COLO668 (cell line): ENCODE measurements around the gene S100A12.
"Not testable (repeated sequence)": the region's sequence is repeated elsewhere in the genome, so short reads cannot be mapped to it uniquely, and the experiment has no call there.

ENCODE experiments used
- DNase-seq: peaks from one replicate; lab custom pipeline; 2025; ENCODE audit not compliant: unreplicated experiment; lab: John Stamatoyannopoulos, UW

S100A12 gene

DNA sequence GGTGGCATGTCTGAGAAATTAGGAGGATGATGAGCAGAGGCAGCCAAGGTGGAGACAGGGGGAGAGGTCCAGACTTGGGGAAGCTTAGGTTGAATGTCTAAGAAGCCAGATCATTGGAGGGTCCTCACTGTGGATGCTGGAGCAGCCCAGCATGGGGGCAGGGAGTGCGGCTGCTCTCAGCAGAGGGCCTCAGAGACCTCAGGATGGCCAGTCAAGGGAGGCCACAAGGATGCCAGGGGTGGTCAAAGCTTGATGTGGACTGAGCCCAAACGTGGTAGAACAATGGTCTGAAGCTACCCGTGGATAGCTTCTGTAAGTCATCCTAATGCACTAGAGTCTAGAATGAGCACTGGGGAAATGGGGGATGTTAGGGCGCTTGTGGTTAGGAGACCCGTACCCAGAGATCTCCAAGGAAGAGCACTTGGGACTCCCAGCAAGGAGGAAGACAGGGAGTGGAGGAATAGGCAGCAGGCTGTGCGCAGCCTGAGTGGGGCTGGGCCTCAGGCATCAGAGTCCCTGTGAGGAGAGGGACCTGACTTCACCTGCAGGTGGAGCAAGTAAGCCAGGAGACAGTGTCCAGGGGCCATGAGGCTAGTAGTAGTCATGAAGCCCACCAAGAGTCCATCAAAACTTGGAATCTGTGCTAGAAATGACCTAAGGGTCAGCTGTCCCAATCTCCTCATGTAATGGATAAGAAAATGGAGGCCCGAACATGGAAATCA, 22.0 kb downstream of the S100A12 start:
- DNase-seq: peak; percentile 24

DNA sequence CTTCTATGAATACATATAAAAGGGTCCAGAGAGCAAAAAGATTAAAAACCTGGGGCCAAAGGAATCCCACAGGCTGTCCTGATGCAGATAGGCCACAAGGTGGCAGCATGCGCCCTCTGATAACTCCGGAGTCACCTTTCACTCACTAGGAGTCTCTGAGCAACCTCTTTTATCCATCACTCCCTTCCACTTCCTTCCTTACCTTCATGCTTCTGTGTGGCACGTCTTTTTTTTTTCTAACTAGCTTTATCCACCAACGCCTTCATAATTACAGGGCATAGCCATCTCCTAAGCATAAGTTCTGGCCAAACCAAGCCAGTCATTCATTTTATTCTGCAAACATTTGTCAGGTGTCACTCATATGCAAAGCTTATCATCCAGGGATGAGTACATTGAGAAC, 22.9 kb downstream of the S100A12 start:
- peak; percentile 67 for DNase-seq

DNA sequence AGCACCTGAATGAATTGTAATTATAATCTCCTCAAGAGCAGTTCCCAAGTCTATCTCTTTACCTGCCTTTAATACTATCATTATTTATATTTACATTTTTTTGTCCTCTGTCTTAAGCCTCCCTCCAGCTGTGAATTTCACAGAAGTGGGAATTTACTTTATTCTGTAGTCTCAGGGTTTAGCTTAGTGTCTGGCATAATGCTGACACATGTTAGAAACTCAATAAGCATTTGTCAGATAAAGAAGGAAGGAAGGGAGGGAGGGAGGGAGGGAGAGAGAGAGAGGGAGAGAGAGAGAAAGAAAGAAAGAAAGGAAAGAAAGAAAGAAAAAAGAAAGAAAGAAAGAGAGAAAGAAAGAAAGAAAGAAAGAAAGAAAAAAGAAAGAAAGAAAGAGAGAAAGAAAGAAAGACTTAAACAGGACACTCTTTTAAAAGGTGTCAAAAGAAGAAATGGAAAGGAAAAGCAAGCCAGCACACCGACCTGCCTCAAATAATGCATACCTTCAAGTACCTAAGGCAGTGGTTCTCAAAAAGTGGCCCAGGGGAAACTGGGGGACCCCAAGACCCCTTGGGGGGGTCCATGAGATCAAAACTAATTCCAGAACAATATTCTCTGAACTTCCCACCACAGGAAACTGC, 25.0 kb downstream of the S100A12 start:
- no peak for DNase-seq

DNA sequence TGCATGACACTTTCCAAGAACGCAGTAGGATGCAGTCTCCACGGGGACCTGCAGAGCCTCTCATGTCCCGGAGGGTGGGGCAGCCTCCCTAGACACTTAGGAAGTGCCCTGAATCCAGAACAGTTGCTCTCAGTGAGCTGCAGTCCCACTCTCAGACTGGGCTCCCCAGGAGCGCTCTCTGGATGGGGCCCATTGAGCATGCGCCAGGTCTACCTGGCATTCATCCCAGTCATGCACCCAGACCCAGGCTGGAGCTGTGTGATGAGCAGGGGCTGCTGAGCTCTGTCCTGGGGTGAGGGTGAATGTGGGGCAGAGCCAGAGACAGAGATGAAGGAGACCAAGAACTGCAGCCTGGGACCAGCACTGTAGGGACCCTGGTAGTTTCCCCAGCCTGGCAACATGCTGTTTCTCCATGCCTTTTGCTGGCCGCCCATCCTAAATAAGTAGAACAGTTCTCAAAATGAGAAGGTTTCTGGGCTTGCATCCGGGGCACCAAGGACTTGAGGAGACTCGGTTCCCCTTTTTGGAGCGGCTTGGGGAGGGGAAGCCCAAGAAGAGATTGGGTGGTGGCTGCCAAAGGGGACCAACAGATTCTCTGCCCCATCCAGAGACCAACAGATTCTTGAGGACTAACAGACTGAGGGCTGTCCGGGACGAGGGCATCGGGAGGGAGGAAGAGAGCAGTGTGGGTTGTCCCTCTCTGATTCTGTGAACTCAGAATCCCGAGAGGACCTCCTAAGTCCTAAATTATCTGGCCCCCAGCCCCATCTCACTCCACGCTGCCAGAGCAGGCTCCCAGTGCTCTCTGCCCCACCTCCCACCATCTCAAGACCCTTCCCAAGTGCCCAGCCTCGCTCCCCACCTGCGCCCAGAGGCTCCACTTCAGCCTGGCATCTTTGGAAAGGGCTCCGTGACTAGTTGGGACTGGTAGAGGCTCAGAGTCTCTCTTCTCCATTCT, 25.8 kb downstream of the S100A12 start:
- no peak for DNase-seq

DNA sequence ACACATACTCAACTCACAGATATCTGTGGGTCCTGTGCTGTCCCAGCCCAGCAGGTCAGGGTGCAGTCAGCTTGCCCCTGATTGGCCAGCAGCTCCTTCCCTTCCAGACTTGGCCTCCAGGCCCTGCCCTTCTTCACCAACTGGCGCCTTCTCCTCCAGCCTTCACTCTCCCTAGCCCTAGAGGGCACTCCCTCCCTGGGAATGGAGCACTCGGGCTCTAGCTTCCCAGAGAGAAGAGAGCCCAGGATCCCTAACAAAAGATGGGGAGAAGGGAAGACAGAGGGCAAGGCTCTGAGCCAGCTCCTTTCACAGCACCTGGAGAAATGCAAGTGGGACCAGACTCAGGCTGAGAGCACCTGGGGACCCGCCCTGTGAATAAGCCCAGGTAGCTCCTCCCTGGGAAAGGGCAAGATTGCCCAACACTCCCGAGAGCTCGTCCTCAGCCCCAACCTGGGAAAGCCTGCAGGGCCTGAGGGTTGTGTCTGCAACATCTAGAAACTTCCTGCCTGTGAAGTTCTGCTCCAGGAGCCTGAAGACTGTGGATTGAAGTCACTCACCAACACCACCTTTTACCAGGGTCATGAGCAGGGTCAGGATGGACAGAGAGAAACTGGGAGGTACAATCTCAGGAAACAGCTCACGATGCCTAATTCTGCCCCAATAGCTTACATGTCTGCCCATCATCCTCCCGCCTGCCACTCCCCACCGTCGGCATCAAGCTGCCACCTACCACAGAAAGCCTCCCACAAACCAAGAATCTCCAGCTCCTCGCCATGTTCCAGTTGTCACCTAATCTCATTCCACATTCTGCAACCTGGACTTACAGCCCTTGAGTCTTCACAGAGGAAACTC, 26.7 kb downstream of the S100A12 start, which contains the start of gene PGLYRP4:
PGLYRP4 (minus strand) TSS at position 331 of the 852 bp plus-strand sequence. CDS start 909 bp downstream, outside the sequence.
- no peak for DNase-seq

DNA sequence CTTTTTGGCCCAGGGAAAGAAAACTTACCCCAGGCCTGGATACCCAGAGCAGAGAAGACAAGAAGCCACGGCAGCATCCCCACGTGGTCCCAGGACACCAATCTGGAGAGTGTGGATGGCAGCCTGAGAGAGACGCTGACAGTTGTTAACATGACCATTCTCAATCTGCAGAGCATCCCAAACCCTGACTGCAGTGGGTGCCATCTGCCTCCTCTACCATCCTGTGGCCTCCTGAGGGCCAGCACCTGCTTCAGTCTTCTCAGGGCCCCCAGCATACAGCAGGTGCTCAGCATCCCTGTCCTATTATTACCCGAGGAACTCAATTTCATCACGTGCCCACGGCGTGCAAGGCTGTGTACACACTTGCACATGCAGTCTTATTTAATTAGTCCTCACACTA, 27.6 kb downstream of the S100A12 start:
- peak; percentile 23 for DNase-seq

DNA sequence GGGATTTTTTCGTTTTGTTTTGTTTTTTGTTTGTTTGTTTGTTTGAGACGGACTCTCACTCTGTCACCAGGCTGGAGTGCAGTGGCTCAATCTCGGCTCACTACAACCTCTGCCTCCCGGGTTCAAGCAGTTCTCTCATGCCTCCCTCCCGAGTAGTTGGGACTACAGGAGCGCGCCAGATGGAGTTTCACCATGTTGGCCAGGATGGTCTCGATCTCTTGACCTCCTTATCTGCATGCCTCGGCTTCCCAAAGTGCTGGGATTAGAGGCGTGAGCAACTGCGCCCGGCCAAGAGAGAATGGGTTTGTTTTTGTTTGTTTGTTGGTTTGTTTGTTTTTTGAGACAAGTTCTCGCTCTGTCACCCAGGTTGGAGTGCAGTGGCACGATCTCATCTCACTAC, 28.4 kb downstream of the S100A12 start:
- DNase-seq: not testable (repeated sequence)

DNA sequence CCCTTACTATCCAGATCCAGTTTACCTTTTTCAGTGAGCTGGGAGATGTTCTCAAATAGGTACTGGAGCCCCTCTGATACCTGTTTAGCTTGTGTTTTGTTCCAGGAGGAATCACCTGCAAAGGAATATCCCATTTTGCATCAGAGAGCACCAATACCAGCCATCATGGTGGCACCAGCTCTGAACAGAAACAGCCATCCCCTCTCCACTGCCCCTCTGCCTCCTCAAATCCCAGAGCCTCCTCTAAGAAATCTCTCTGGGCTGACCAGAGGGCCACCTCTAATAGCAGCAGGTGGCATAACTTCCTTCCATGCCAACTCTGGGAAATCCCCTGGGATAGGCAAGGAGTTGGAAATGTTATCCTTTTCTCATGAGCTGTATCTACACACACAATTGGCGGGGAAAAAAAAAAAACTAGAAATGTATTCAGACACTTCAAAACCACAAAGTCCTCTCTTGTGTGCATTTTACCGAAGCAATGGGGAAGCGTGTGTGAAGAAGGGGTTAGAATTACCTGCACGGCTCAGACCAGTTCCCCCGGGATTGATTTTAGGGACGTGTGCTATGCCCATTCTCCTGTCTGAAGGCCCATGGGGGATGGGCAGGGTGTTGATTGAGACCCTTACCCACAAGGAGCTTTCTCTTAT, 29.2 kb downstream of the S100A12 start:
- DNase-seq: peak; percentile 65

DNA sequence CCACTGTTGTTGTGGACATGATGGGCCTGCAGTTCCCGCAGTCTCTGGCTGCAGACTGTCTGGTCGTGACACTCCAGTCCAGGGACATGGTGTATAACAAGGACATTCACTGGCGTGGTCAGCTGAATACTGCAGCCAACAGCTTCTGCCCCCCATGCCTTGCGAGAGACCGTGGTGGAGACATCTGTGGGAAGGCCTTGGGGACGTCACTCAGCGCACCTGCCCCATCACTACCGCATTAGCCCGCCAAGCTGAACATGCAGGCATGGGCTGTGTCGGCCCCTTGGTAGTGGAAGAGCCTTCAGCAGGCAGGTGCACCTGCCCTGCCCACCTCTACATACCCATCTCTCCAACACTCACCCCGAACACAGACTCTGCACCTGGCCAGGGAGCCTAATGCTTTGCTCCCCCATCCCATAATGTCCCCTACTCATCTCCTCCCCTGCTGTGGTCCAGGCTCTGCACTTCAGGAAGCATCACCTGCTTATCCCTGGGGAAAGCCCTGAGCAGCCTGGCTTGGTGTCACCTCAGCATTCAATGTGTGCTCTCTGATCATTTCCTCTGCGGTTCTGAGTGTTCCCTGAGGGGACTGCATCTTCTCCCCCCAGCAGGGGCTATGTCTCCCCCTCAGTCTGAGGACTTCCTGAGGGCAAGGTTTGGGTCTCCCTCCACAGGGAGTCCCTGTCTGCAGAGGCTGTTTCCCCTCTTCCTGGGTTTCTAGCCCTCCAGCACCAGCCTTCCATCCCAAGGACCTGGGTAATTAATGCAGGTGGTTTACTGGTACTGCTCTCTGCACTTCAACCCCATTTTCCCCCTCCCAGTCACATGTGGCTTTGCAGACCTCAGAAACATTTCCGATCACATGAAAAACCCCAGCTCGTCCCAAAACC, 30.0 kb downstream of the S100A12 start:
- DNase-seq: peak; percentile 84

DNA sequence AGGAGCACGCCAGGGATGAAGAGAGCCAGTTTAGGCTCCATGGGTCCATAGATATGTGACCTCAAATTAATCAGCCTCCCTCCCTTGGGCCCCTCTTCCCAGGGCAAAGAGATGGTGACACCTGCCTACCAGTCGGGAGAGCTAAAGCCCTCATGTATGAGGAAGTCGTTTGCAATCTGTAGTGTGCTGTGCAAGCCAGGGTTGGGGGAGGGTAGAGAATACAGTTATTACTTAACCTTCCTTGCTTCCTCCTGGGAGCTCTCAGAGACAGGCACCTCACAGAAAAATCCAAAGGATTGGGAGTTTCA, 30.7 kb downstream of the S100A12 start:
- DNase-seq: peak; percentile 29

DNA sequence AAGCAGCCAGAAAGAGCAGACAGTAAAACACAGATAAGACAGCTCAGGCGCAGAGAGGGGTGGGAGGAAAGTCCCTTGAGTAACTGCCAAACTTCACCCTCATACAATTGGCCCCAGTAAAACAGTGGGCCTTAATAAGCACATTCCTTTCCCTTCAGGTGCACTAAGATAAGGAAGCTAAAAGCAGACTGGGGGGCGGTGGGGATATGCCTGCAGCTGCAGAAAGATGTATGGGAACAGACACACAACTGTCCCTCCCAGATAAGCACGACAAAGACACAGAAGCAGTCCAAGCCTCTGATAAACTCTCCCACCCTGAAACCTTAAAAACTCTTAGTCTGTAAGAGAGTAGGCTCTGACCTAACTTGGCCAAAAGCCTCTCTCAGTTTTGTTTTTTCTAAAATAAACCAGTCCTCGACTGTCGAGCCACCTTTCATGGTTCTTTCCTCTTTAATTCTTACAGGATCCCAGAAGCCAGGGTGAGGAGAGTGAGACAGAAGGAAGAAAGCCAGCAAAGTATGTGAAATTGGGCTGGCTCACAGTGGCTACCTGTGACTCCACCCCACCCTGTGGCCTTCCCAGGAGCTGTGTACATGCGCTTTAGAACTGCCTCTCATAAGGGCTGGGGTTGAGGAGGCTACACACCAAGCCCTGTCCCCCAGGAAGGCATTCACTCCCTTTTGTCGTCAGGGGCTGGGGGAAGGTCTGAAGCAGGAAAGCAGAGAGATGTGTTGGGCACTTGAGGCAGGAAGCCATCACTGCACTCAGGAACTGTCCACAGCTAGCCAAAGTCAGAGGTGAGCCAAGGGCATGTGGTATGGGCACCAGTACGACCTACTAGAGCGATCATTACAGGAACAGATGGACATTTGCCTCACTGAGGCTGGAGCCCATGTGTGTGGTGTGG, 31.4 kb downstream of the S100A12 start:
- no peak for DNase-seq

DNA sequence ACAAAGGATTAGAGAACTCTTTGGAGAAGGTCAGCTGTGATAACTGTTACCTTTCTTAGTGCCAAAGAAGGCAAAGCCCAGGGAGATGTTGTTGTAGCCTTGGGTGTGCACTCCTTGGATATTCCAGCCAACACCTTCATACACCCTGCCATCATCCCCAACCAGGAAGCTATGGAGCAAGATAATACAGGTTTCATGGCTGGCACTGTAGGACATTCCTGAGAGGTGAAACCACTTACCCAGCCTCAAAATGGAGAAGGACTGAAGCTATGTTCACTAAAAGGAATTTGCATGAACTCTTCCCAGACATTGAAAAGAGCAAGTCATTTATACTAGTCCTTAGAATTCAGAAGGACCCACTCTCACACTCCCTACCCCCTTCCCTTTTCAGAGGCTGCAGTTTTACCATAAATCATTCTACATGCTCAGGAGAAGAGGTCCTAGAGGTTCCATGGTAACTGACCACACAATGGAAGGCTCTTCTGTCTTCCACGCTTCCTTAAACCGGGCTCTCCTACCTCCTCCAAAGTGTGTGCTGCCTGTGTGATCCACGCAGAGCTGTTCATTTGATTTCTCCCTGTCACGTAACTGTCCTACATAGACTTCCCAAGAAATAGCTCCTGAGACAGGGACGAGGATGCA, 32.3 kb downstream of the S100A12 start:
- no peak for DNase-seq

DNA sequence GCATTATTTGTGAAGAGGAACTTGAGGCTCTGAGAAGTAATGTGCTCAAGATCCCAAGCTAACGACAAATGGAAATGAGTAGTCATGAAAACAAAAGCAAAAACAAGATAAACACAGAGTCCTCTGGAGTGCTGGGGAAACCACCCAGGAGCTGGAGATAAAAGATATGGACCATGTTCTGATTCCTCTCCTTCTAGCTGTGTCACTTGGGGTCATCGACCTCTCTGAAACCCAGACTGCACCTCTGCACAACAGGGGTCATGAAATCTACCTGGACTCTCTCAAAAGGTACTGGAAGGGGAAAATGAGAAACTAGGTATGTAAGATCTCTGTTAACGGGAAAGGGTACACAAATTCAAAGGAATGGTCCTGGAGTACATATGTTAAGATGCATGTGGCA, 33.2 kb downstream of the S100A12 start:
- no peak for DNase-seq

DNA sequence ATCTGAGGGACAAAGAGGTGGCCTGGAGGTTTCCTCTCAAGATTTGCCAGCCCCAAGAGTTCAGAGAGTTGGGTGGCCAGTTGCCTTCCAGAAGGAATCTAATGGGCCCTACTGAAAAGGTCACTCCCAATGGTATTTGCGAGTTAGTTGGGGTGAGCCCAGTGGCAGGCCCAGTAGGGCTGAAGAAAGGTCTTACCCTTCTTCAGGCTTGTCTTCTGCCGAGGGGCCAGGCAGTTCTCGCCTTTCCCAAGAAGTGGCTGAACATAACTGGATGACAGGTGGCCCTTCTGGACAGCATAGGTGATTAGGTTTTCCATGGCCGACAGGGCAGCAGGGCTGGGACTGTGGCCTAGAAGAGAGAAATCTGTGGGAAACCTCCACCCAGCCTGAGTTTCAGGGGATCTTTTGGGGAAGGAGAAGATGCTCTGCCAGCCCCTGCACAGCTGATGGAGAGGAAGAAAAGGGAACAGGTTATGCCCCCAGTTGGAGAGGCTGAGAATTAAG, 33.9 kb downstream of the S100A12 start:
- DNase-seq: no peak

DNA sequence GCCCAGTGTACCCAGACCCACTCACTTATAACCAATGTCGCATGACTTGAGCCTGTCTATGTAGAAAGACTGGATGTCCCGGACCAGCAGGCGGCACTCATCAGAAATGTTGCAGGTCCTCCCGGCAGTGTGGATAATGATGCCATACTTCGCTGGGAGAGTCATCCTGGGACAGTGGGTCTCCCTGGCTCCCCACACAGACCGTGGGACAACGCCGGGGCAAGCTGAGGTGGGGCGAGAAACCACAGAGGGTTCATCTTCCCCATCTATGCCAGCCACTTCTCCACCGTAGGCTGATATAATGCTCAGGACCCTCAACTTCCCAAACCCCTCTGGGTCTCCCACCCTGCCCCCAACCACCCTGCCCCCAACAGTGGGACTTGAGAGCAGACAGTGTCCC, 35.1 kb downstream of the S100A12 start:
- DNase-seq: no peak

DNA sequence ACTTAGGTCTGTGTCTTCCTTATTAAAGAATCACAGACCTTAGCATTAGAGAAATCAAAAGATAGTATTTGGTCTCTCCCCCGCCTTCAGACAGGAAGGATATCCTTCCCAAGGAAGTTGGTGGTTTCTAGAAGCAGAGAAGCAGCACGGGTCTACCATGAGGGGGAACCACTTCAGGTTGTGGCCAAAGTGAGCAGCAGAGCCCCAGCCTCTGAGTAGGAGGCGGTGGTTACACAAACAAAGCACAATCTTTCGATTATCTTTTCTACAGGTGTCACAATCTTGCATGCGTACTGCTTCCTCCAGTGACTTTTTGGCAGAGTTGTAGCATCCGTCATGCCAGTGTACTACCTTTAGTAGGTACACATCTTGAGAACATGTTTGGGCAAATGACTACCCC, 35.6 kb downstream of the S100A12 start:
- no peak for DNase-seq

DNA sequence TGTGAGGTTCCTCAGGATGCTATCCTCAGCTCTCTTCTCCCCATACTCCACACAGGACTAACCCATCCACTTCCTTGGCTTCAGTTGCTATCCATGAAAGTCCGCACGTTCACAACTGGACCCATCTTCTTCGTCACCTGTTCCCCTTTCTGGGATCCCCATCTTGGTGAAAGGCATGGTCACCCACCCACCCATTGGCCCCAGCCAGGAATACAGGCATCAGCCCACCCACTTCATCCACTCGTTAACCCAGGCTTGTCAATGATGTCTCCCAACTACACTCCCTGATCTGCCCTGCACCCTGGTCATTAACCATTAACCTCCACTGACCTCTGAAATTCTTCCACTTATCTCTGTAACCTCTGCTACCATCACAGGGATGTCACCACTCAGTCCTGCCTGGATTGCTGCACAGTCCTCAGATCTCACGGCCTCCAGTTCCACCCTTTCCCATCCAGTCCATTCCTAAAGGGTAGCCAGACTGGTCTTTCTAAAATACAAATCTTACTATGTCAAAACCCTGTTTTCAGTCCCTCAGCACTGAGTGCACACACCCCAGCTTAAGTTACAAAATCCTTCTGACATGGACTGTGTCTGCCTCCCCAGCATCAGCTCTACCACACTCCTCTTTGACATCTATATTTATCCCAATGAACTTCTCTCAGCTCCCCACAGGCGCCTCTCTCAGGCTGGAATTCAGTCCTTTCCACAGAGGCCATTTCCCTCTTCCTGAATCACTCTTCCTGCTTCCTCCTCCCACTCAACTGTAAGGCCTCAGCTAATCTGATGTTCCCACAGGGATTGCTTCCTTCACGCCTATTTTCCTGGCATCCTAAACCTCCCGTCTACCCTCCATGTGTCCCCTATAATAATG, 37.2 kb downstream of the S100A12 start:
- DNase-seq: no peak
